Measurements from ENCODE around the gene KMT5C.
"Not testable (repeated sequence)": the region's sequence is repeated elsewhere in the genome, so short reads cannot be mapped to it uniquely, and the experiment has no call there.

KMT5C gene

GRCh38 chr19:55320844-55321419 is 18.7 kb upstream of the KMT5C start:
- DNase-seq, result no peak

- DNase-seq, result no peak
Measured at GRCh38 chr19:55321466-55322137, 18.1 kb upstream of the KMT5C start.

- DNase-seq, result no peak
Measured at GRCh38 chr19:55322204-55322885, 17.3 kb upstream of the KMT5C start.

- no peak for DNase-seq
Measured at GRCh38 chr19:55324662-55325061, 15.0 kb upstream of the KMT5C start.

- no peak for DNase-seq
Measured at GRCh38 chr19:55325172-55325571, 14.5 kb upstream of the KMT5C start, which contains the start of gene TMEM150B. TMEM150B (minus strand) TSS chr19:55325341; CDS start chr19:55321036, 4,305 bp downstream.

GRCh38 chr19:55328774-55329318 is 10.8 kb upstream of the KMT5C start:
- not testable (repeated sequence) for DNase-seq

- not testable (repeated sequence) for DNase-seq
Measured at GRCh38 chr19:55329791-55330190, 9.9 kb upstream of the KMT5C start.

GRCh38 chr19:55333870-55334269 is 5.8 kb upstream of the KMT5C start:
- DNase-seq, result no peak

GRCh38 chr19:55336101-55336500 is 3.6 kb upstream of the KMT5C start:
- no peak for DNase-seq

- DNase-seq, result no peak
Measured at GRCh38 chr19:55339889-55340783, 460 bp downstream of the KMT5C start.

- peak in 1 of 2 experiments; percentile 89 for DNase-seq
Measured at GRCh38 chr19:55340784-55341147, 1.1 kb downstream of the KMT5C start.

GRCh38 chr19:55341171-55341588 is 1.5 kb downstream of the KMT5C start:
- DNase-seq, result peak; percentile 88 to 89

- no peak for DNase-seq
Measured at GRCh38 chr19:55341595-55342531, 2.2 kb downstream of the KMT5C start.

- no peak for DNase-seq
Measured at GRCh38 chr19:55344444-55344843, 4.8 kb downstream of the KMT5C start.

GRCh38 chr19:55345101-55345817 is 5.6 kb downstream of the KMT5C start:
- DNase-seq, result no peak

GRCh38 chr19:55345818-55346724 is 6.4 kb downstream of the KMT5C start:
- no peak for DNase-seq

GRCh38 chr19:55346725-55347441 is 7.2 kb downstream of the KMT5C start:
- no peak for DNase-seq

GRCh38 chr19:55347442-55348009 is 7.8 kb downstream of the KMT5C start:
- no peak for DNase-seq
